Measurements from ENCODE around the gene CHID1.
A peak's percentile ranks its signal among the peaks of the same experiment; 100 is the strongest.

The CHID1 gene

DNA sequence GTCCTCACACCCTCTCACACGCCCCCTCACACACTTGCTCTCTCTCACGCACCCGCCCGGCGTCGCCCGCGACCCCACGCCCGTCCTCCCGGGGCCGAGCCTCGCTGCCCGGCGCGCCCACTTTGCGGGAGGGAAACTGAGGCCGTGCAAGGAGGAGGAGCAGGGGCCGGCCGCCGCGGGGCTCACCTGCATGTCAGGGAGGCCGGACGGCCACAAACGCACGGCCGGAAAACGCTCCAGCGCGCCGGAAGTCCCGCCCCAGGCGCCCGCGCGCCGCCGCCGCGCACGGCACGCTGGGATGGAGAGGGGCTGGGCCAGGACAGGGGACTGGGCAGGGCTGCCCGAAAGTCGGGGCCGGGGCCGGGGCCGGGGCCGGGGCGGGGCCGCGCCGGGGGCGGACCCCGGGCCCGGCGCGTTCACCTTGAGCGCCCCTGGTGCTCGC, at the start of gene CHID1:
Gene CHID1 (minus strand): TSS at position 222 of the 442 bp plus-strand sequence. CDS start 5,994 bp downstream, outside the sequence.
- peak within 1 kb of the TSS; percentile 95 for H3K4me3 Mint-ChIP-seq
- H3K27me3 Mint-ChIP-seq: no peaks in the 10 kb centered on the region
- H3K4me1 Mint-ChIP-seq: peaks cover 19% of the 10 kb centered on the region
- ATAC-seq (ENCODE audit: low read depth) (peak; percentile 91), DNase-seq (ENCODE audit: low spot score in 2 of 2) (peak; percentile 75 to 85)
- H3K36me3 Mint-ChIP-seq: peaks cover 3% of the 10 kb centered on the region
- H3K9me3 Mint-ChIP-seq: no peaks in the 10 kb centered on the region
- H3K27ac Mint-ChIP-seq: peak within 1 kb of the TSS; percentile 55

DNA sequence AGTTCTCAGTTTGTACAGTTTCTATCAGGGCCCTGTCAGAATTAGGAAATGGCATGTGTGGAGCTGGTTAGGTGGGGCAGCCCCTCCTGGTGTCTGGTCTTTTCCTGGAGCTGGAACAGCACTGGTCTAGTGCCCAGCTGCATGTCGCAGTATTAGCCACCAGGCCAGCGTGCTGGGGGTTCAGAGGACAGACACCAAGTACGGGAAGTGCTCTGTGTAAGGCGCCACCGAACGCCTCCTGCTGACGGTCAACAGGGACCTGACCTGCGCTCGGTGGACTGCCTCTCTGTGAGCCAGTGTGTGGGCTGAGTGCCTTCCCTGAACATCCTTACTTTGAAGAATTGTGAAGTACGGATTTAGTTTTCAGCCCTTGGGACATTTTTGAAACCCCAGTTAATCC, 49.0 kb upstream of the CHID1 start:
- ATAC-seq (ENCODE audit: low read depth) (no peak), DNase-seq (ENCODE audit: low spot score in 2 of 2) (no peak)
- Mint-ChIP-seq H3K4me3 (no peak overlapping the region), H3K27me3 (no peaks in the 10 kb centered on the region), H3K27ac (no peak overlapping the region), H3K36me3 (peaks cover 19% of the 10 kb centered on the region), H3K4me1 (peaks cover 11% of the 10 kb centered on the region), H3K9me3 (no peaks in the 10 kb centered on the region)

DNA sequence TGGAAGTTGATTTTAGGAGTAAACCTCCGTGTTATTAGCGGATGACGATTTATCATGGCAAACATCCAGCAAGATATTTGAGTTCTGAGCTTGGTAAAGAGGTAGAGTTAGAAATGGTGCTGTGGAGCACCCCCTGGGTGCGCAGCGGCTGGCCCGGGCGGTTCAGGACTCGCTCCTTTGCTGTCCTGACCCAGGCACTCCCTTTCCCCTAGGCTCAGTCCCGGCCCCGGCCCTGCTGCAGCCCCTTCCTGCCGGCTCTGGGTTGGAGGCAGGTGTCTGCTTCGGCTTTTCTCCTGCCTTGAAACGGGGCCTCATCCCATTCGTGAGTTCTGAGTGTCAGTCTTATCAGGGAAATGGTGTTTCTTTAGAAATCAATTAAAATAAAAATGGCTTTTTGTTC, 48.4 kb upstream of the CHID1 start:
- H3K36me3 Mint-ChIP-seq: peaks cover 14% of the 10 kb centered on the region
- no peaks in the 10 kb centered on the region for H3K9me3 Mint-ChIP-seq
- no peak overlapping the region for H3K4me3 Mint-ChIP-seq
- no peaks in the 10 kb centered on the region for H3K27me3 Mint-ChIP-seq
- DNase-seq (ENCODE audit: low spot score in 2 of 2): no peak
- no peak for ATAC-seq (ENCODE audit: low read depth)
- peak overlapping the region; percentile 33 for H3K27ac Mint-ChIP-seq
- peaks cover 17% of the 10 kb centered on the region for H3K4me1 Mint-ChIP-seq

DNA sequence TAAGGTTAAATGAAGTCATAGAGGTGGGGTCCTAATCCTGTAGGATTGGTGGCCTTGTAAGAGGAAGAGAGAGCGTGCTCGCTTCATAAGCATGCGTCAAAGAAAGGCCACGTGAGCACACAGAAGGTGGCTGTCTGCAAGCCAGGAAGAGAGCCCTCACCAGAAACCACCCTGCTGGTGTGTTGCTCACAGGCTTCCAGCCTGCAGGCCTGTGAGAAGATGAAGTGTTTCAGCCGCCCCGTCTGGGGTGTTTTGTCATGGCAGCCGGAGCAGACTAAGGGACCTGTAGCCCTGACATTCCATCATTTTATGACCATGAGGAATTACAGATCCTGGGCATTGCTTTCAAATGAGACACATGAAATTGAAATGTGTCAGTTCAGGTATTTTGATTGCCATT, 47.5 kb upstream of the CHID1 start:
- no peaks in the 10 kb centered on the region for H3K9me3 Mint-ChIP-seq
- ATAC-seq (ENCODE audit: low read depth) (no peak), DNase-seq (ENCODE audit: low spot score in 2 of 2) (no peak)
- H3K4me1 Mint-ChIP-seq: peaks cover 24% of the 10 kb centered on the region
- H3K36me3 Mint-ChIP-seq: peaks cover 10% of the 10 kb centered on the region
- no peaks in the 10 kb centered on the region for H3K27me3 Mint-ChIP-seq
- H3K27ac Mint-ChIP-seq: no peak overlapping the region
- no peak overlapping the region for H3K4me3 Mint-ChIP-seq

DNA sequence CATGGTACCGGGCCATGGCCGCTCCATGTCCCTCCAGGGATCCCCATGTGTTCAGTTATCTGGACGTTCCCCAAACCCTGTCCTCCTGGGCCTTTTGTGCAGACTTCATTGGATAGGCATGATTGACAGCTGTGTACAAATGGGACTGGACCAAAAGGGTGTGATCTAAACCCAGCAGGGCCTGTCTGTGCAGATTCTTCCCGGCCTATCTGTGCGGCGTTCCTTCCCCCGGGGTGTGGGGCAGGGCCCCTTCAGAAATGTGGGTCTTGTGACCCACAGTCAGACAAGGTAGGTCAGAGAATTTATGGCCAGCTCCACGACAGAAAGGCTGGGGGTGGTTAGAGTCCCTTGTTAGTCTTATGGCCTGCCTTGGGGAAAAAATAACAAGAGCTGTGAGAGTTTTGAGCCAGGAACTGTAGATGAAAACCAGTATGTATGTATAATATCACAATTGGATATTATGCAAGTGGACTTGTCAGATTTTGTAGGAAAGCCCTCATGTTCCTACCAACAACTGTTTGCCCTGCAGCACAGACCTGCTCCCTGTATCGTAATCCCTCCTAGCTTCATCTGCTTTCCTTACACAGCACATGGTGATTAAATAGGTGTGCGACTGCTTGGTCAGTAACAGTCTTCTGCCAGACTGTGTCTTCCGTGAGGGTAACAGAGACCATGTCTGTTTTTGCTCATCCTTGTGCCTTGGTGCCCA, 46.8 kb upstream of the CHID1 start:
- ATAC-seq (ENCODE audit: low read depth) (no peak), DNase-seq (ENCODE audit: low spot score in 2 of 2) (no peak)
- H3K4me3 Mint-ChIP-seq: no peak overlapping the region
- H3K4me1 Mint-ChIP-seq: peaks cover 27% of the 10 kb centered on the region
- no peaks in the 10 kb centered on the region for H3K9me3 Mint-ChIP-seq
- no peak overlapping the region for H3K27ac Mint-ChIP-seq
- peaks cover 9% of the 10 kb centered on the region for H3K36me3 Mint-ChIP-seq
- no peaks in the 10 kb centered on the region for H3K27me3 Mint-ChIP-seq

DNA sequence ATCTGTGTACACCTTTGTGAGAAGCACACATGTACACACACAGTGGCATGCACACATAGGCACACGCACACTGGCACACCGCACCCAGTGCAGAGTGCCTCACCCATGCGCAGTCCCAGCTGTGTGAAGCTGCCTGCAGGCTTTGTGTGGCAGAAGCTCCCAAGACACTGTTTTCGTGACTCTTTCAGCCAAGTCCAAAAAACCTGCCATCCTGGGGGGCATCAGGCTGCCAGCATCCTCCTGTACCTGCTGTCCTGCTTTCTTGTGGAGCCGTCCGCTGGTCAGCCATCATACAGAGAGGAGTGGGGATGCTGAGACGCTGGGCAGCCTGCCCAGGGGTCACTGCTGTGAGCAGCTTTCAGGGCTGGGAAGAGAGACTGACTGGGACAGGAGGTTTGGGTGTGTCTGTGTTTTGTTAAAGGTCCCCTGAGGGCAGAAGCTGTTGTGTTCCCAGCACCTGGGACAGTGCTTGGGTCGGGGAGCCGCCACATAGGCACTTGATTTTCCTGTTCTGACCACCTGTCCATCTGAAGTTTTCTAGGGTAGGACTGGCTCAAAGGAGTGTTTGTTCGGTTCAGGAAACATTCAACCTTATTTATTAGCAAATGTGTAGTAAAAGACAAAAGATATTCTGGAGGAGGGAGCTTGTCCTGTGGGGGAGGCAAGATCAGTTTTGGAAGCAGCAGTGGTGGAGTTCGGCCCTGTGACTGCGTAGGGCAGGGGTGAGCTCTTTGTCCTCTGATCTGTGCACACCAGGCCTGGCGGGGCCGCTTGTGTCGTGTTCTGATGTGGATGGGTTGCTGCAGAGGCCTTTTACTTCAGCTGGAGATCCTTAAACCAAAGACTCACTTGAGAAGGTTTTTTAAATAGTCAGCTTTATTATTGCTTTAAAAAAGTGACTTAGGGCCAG, 44.8 kb upstream of the CHID1 start:
- Mint-ChIP-seq H3K36me3 (peaks cover 4% of the 10 kb centered on the region), H3K27ac (peak overlapping the region; percentile 89), H3K4me3 (no peak overlapping the region), H3K9me3 (no peaks in the 10 kb centered on the region), H3K27me3 (no peaks in the 10 kb centered on the region), H3K4me1 (peaks cover 29% of the 10 kb centered on the region)
- DNase-seq (ENCODE audit: low spot score in 2 of 2): no peak
- no peak for ATAC-seq (ENCODE audit: low read depth)

DNA sequence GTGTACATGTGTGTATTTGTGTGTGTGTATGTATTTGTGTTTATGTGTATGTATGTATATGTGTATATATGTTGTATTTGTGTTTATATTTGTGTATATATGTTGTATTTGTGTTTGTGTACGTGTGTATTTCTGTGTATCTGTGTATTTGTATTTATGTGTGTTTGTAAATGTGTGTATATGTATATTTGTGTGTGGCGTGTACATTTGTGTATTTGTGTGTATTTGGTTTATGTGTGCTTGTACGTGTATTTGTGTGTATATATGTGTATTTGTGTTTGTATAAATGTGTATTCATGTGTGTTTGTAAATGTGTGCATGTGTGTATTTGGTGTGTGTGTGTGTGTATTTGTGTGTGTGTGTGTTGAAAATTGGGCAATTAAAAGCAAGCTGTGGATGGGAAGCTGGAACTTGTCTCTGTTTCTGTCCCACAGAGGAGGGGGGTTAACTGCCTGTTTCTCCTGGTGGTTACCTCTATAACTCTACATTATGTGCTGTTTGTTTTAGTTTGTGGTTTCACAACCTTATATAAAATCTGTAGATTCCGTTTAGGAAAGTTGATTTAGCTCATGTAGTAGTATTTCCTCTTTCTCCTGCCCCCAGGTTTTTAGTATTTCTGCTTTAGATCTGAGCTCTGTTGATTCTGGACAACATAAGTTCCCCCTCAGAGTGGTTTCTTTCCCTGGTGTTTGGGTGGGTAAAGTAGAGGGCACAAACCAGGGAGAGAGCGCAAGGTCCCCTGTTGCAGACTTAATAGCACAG, 44.0 kb upstream of the CHID1 start:
- peaks cover 29% of the 10 kb centered on the region for H3K4me1 Mint-ChIP-seq
- no peak overlapping the region for H3K4me3 Mint-ChIP-seq
- peaks cover 8% of the 10 kb centered on the region for H3K36me3 Mint-ChIP-seq
- DNase-seq (ENCODE audit: low spot score in 2 of 2): no peak
- H3K27me3 Mint-ChIP-seq: no peaks in the 10 kb centered on the region
- no peak for ATAC-seq (ENCODE audit: low read depth)
- no peaks in the 10 kb centered on the region for H3K9me3 Mint-ChIP-seq
- peak overlapping the region; percentile 89 for H3K27ac Mint-ChIP-seq

DNA sequence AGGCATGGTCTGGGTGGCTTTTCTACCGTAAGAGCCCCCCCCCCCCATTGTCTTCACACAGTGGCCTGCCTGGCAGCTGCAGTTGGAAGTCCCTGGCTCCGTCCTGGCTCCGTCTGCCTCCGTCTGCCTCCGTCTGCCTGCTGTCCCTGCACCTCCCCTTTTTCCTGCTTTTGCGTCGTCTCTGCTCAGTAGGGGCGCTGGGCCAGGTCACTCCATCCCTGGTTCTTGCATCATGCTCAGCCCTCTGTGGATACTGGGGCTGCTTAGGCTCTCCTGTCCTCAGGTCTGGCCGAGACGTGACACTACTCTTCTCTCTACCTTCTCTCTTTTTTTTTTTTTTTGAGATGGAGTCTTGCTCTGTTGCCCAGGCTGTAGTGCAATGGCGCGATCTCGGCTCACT, 42.9 kb upstream of the CHID1 start:
- Mint-ChIP-seq H3K27ac (no peak overlapping the region), H3K36me3 (peaks cover 13% of the 10 kb centered on the region), H3K9me3 (no peaks in the 10 kb centered on the region), H3K4me3 (no peak overlapping the region), H3K27me3 (no peaks in the 10 kb centered on the region), H3K4me1 (peaks cover 29% of the 10 kb centered on the region)
- no peak for DNase-seq (ENCODE audit: low spot score in 2 of 2)
- no peak for ATAC-seq (ENCODE audit: low read depth)

DNA sequence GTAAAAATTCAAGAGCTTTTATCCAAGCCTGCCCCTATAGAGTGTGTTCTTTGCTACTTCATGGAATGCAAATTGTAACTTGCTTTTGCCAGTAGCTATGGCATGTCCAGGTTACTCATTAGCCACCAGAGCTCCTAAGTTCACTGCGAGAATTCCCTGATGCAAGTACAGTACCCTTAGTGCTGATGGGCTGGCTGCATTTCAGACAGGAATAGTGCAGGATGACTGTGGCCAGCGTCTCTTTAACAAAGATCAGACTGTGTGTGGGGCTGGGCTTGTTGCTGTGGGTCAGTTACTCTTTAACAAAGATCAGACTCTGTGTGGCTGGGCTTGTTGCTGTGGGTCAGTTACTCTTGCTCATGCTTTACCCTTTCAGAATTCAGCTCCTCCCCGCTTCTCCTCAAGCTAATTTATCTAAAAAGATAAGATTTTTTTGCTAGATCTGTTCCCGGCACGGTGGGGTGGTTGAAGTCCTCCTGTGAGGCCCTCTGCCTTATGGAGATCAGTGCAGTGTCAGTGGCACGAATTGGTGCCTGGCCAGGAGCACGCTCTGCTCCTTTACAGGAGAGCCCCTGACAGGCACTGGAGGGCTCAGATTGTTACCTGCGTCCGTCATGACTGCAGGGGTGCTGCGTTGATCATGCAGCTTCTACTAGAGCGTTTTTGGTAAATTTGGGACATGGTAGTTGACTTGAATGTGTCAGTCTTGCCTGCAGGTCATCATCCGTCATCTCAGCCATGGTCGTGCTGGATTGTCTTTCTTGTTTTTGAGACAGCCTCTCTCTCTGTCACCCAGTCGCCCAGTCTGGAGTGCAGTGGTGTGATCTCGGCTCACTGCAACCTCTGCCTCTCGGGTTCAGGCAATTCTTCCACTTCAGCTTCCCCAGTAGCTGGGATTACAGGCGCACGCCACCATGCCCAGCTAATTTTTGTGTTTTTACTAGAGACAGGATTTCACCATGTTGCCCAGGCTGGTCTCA, 42.1 kb upstream of the CHID1 start:
- peaks cover 18% of the 10 kb centered on the region for H3K36me3 Mint-ChIP-seq
- H3K27ac Mint-ChIP-seq: no peak overlapping the region
- DNase-seq (ENCODE audit: low spot score in 2 of 2) (no peak), ATAC-seq (ENCODE audit: low read depth) (no peak)
- H3K4me3 Mint-ChIP-seq: no peak overlapping the region
- peaks cover 29% of the 10 kb centered on the region for H3K4me1 Mint-ChIP-seq
- peaks cover 3% of the 10 kb centered on the region for H3K9me3 Mint-ChIP-seq
- no peaks in the 10 kb centered on the region for H3K27me3 Mint-ChIP-seq

DNA sequence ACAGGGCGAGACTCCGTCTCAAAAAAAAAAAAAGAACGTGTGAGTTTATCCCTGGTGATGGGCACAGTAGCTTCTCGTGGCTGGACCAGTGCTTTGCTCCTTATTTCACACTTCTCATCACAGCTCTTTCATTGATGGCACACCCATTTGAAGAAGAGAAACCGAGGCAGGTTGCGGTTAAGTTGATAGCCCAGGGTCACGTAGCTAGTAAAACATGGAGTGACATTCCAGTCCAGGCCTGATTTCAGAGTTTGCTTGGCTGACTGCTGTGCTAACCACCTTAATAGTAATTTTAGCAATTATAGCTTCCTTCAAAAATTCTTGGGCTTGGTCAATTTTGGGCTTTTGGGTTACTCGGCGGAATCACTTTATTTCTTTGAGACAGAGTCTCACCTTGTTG, 40.9 kb upstream of the CHID1 start:
- Mint-ChIP-seq H3K36me3 (peaks cover 20% of the 10 kb centered on the region), H3K9me3 (peaks cover 3% of the 10 kb centered on the region), H3K4me3 (no peak overlapping the region), H3K27ac (no peak overlapping the region), H3K27me3 (no peaks in the 10 kb centered on the region), H3K4me1 (peaks cover 29% of the 10 kb centered on the region)
- DNase-seq (ENCODE audit: low spot score in 2 of 2) (no peak), ATAC-seq (ENCODE audit: low read depth) (no peak)

DNA sequence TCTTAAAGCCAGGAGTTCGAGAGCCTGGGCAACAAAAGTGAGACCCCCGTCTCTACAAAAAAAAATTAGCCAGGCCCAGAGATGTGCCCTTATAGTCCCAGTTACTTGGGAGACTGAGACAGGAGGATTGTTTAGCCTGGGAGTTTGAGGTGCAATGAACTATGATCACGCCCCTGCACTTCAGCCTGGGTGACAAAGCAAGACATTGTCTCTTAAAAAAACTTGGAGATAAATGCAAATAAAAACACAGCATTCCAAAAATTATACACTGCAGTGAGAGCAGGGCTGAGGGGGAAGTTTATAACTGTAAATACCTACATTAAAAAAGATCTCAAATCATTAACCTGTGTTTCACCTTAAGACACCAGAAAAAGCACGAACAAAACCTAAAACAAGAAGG, 37.1 kb upstream of the CHID1 start:
- Mint-ChIP-seq H3K9me3 (peaks cover 3% of the 10 kb centered on the region), H3K27me3 (no peaks in the 10 kb centered on the region), H3K4me3 (no peak overlapping the region), H3K36me3 (peaks cover 42% of the 10 kb centered on the region), H3K4me1 (peaks cover 18% of the 10 kb centered on the region), H3K27ac (no peak overlapping the region)
- ATAC-seq (ENCODE audit: low read depth) (no peak), DNase-seq (ENCODE audit: low spot score in 2 of 2) (no peak)

DNA sequence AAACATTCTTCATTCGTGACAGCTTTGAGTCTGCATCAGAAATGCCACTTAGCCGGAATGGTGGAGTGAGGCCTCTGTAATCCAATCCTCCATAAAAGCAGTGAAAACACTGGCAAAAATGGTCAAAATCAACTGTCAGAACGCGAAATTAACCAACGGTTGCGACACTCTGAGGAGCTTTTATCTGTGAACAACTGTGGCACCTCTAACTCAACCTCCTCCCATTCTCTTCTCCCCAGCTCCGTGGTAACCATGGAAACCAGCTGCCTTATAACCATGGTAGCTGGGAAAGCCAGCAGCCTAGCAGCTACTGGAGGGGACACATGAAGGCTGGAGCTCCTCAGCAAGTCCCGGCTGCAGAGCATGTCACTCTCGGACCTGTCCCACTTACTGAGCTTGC, 35.4 kb upstream of the CHID1 start:
- H3K36me3 Mint-ChIP-seq: peaks cover 44% of the 10 kb centered on the region
- H3K27me3 Mint-ChIP-seq: no peaks in the 10 kb centered on the region
- H3K4me3 Mint-ChIP-seq: no peak overlapping the region
- H3K4me1 Mint-ChIP-seq: peaks cover 19% of the 10 kb centered on the region
- no peak overlapping the region for H3K27ac Mint-ChIP-seq
- DNase-seq (ENCODE audit: low spot score in 2 of 2): no peak
- ATAC-seq (ENCODE audit: low read depth): no peak
- peaks cover 3% of the 10 kb centered on the region for H3K9me3 Mint-ChIP-seq
